22Rv1 (cell line): Measurements from ENCODE around the gene UNC45B.

Experiments
- ZFX ChIP-seq: fragments of 450-650 bp; IDR thresholded peaks from 2 replicates; pipeline ENCODE4 v1.6.1; 2017; ENCODE audit warnings: antibody characterized with exemption, borderline replicate concordance
- TF ChIP-seq, protein P1 (sequence below): fragments of 450-650 bp; IDR thresholded peaks from 2 replicates; pipeline ENCODE4 v1.5.1; 2017; ENCODE audit warnings: mild to moderate bottlenecking

DNA sequence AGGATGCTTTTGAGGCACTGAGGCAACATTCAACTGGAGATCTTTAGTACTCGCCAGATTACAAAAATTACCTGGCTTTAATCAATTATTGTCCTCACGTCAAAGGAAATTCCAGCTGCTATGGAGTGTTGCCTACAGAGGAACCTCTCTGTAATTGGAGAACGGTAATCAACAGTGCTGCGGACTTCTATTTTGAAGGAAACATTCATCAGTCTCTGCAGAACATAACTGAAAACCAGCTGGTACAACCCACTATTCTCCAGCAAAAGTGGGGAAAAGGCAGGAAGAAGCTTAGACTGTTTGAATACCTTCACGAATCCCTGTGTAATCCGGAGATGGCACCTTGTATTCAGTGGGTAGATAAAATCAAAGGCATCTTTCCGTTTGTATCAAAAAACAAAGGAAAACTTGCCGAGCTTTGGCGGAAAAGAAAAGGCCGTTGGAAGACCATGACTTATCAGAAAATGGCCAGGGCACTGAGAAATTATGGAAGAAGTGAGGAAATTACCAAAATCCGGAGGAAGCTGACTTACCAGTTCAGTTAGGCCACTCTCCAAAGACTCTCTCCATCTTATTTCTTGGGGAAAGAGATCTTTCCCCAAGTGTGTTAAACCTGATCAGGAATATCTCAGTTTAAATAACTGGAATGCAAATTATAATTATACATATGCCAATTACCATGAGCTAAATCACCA is 43.5 kb downstream of the UNC45B start:
- TF ChIP-seq, protein P1, sequence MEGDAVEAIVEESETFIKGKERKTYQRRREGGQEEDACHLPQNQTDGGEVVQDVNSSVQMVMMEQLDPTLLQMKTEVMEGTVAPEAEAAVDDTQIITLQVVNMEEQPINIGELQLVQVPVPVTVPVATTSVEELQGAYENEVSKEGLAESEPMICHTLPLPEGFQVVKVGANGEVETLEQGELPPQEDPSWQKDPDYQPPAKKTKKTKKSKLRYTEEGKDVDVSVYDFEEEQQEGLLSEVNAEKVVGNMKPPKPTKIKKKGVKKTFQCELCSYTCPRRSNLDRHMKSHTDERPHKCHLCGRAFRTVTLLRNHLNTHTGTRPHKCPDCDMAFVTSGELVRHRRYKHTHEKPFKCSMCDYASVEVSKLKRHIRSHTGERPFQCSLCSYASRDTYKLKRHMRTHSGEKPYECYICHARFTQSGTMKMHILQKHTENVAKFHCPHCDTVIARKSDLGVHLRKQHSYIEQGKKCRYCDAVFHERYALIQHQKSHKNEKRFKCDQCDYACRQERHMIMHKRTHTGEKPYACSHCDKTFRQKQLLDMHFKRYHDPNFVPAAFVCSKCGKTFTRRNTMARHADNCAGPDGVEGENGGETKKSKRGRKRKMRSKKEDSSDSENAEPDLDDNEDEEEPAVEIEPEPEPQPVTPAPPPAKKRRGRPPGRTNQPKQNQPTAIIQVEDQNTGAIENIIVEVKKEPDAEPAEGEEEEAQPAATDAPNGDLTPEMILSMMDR: no peak
- no peak for TF ChIP-seq ZFX
